Measurements from ENCODE around the gene TBCC.

The TBCC gene

DNA sequence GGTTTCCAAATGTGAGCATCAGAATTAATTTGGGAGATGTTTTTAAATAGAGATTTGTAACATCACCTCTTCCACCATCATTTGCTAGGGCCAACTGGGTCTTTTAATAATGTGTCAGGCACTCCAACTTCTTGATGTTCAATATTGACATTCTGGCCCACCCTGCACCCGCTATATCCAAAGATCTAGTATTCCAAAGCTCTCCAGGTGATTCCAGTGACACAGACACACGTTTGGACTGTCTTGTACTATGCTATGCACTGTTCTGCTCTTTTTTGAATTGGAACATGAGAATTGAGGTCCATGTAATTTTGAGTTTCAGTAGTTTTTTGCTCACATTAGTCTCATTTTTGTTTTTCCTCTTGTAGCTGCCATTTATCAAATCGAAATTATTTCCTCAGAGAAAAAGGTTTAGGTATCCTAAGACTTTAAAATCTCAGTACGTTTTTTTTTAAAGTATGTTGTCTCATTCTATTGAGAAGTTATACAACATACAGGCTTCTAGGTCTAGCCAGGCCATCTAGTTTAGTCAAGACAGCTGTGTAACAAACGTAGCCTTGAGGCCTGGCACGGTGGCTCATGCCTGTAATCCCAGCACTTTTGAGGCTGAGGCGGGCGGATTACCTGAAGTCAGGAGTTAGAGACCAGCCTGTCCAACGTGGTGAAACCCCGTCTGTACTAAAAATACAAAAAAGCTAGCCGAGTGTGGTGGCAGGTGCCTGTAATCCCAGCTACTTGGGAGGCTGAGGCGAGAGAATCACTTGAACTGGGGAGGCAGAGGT lies 39.0 kb upstream of the TBCC start:
- Histone ChIP-seq H3K9me3 (ENCODE audit: insufficient read depth, low read length) (no peaks in the 10 kb centered on the region), H3K79me2 (ENCODE audit: low read length) (peaks cover 69% of the 10 kb centered on the region), H4K20me1 (ENCODE audit: insufficient read depth, low read length) (no peaks in the 10 kb centered on the region), H3K36me3 (replicated peaks; ENCODE audit: low read depth, low read length) (peaks cover 9% of the 10 kb centered on the region), H3K9ac (ENCODE audit: low read length) (peak overlapping the region; percentile 93; the same call in 1 of the 2 replicates), H3K27me3 (ENCODE audit: low read depth, low read length) (no peaks in the 10 kb centered on the region), H3K4me3 (ENCODE audit: low read length) (peak overlapping the region; percentile 80), H3K27ac (ENCODE audit: low read length) (no peak overlapping the region), H3K4me1 (ENCODE audit: low read length) (peaks cover 29% of the 10 kb centered on the region), H3K4me2 (ENCODE audit: low read length) (peak overlapping the region; percentile 77), H2AFZ (ENCODE audit: low read depth, low read length) (no peak overlapping the region)
- TF ChIP-seq, protein P1, sequence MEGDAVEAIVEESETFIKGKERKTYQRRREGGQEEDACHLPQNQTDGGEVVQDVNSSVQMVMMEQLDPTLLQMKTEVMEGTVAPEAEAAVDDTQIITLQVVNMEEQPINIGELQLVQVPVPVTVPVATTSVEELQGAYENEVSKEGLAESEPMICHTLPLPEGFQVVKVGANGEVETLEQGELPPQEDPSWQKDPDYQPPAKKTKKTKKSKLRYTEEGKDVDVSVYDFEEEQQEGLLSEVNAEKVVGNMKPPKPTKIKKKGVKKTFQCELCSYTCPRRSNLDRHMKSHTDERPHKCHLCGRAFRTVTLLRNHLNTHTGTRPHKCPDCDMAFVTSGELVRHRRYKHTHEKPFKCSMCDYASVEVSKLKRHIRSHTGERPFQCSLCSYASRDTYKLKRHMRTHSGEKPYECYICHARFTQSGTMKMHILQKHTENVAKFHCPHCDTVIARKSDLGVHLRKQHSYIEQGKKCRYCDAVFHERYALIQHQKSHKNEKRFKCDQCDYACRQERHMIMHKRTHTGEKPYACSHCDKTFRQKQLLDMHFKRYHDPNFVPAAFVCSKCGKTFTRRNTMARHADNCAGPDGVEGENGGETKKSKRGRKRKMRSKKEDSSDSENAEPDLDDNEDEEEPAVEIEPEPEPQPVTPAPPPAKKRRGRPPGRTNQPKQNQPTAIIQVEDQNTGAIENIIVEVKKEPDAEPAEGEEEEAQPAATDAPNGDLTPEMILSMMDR (IDR thresholded peaks at IDR 0.05; ENCODE audit: low read depth, low read length), result no peak
- TF ChIP-seq EZH2phosphoT487 (IDR thresholded peaks at IDR 0.05; ENCODE audit: low read depth), result no peak

DNA sequence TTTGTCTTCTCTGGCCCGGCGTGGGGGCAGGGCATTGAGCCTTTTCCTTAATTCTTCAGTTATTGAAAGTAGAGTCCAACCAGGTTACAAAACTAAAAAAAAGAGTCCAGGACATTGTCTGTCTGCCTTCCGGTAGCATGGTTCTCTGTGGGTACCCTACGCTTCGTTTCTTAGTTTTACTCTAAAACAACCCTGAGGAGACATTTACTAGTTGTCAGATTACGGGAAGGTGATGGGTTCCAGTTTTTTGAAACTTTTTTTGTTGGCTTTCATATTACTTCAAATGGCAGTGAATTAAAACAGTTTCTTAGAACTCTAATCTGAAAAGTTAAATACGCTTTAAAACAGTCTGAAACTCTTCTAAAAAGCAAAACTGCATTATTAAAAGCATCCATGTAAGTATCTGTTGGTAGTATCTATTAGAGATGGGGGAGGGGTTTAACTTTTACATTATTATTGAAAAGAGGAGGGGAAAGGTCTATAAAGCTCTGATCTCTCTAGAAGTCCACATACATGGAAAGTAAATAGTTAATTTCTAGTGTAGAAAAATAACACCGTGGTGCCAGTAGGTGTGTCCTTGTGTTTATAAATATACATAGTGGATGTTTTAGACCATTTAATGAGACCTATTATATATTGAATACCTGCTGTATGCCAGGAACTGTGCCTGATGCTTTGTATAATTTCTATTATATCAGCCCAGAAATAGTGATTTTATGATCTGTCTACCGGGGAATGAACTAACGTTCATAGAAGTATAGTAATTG lies 38.2 kb upstream of the TBCC start:
- Histone ChIP-seq H3K27me3 (ENCODE audit: low read depth, low read length) (no peaks in the 10 kb centered on the region), H3K36me3 (replicated peaks; ENCODE audit: low read depth, low read length) (peaks cover 9% of the 10 kb centered on the region), H3K27ac (ENCODE audit: low read length) (peak overlapping the region; percentile 85), H3K4me1 (ENCODE audit: low read length) (peaks cover 30% of the 10 kb centered on the region), H3K9ac (ENCODE audit: low read length) (peak overlapping the region; percentile 93), H3K4me2 (ENCODE audit: low read length) (peak overlapping the region; percentile 77), H3K79me2 (ENCODE audit: low read length) (peaks cover 61% of the 10 kb centered on the region), H4K20me1 (ENCODE audit: insufficient read depth, low read length) (no peaks in the 10 kb centered on the region), H2AFZ (ENCODE audit: low read depth, low read length) (peak overlapping the region; percentile 37; the same call in 1 of the 2 replicates), H3K4me3 (ENCODE audit: low read length) (peak overlapping the region; percentile 80), H3K9me3 (ENCODE audit: insufficient read depth, low read length) (no peaks in the 10 kb centered on the region)
- TF ChIP-seq, protein P1 (IDR thresholded peaks at IDR 0.05; ENCODE audit: low read depth, low read length), result no peak
- TF ChIP-seq EZH2phosphoT487 (IDR thresholded peaks at IDR 0.05; ENCODE audit: low read depth), result no peak

DNA sequence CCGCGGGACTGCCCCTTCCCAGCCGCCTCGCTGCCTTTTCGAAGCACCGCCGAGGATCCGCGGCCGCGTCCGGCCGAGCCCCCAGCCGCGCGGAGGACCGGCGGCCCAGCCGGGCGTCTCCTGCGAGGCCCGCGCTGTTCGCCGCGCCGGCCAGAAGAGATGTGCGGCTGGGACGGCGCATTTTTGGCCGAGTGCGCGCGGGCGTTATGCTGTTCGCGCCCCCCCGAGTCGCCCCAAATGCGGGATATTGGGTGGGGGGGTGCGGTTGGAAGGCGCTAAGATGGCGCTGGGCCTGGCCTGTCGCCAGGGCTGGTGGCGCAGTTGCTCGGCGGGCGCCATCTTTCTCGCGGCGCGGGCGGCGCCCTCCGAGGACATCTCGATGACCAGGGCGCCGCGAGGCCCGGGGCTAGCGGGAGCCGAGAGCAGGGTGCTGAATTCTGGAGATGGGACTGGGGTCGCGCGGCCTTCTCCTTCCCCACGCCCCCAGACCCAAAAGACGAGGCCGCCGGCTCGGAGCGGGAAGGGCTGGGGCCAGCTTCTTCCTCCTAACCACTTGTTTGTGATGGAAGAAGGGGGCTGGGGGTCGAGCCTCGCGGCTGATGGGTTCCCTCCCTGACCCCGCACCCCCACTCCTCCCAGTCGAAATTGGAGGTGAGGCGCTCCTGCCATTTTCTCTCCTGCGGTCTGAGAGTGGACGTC lies 37.4 kb upstream of the TBCC start:
- no peaks in the 10 kb centered on the region for H4K20me1 ChIP-seq (ENCODE audit: insufficient read depth, low read length)
- H3K4me2 ChIP-seq (ENCODE audit: low read length), result peak overlapping the region; percentile 77
- peak overlapping the region; percentile 80 for H3K4me3 ChIP-seq (ENCODE audit: low read length)
- H3K36me3 ChIP-seq (replicated peaks; ENCODE audit: low read depth, low read length), result peaks cover 4% of the 10 kb centered on the region
- H3K4me1 ChIP-seq (ENCODE audit: low read length), result peaks cover 35% of the 10 kb centered on the region
- no peaks in the 10 kb centered on the region for H3K9me3 ChIP-seq (ENCODE audit: insufficient read depth, low read length)
- peak overlapping the region; percentile 93 for H3K9ac ChIP-seq (ENCODE audit: low read length)
- TF ChIP-seq, protein P1 (IDR thresholded peaks at IDR 0.05; ENCODE audit: low read depth, low read length), result no peak
- no peak for TF ChIP-seq EZH2phosphoT487 (IDR thresholded peaks at IDR 0.05; ENCODE audit: low read depth)
- H3K79me2 ChIP-seq (ENCODE audit: low read length), result peaks cover 54% of the 10 kb centered on the region
- H2AFZ ChIP-seq (ENCODE audit: low read depth, low read length), result peak overlapping the region; percentile 37; the same call in 1 of the 2 replicates
- no peaks in the 10 kb centered on the region for H3K27me3 ChIP-seq (ENCODE audit: low read depth, low read length)
- H3K27ac ChIP-seq (ENCODE audit: low read length), result peak overlapping the region; percentile 85

All from OCI-LY3 (cell line).